Lower leg skin (tissue), 4 donors: ENCODE results near the gene ADGRD1. TPM values are rescaled to one million over a fixed set of nuclear protein-coding genes. Genes with fewer than 3 reads are reported as not detected.

Experiments used
- DNase-seq, 2 donors: peaks; one replicate each; pipeline ENCODE4 v3.0.0-alpha.2; 2019; ENCODE audit warnings: low spot score in 2 of 2
- H3K4me3 ChIP-seq: fragments of 200-600 bp; sonication (generic); 2 replicates; pipeline ENCODE4 v1.5.1; 2017; ENCODE audit warnings: mild to moderate bottlenecking, low read depth; ENCODE audit not compliant: poor library complexity, severe bottlenecking
- POLR2A ChIP-seq, 2 donors: fragments of 450-650 bp; IDR thresholded peaks; one replicate each; pipeline ENCODE4 v1.6.1; 2016 to 2017; ENCODE audit warnings: antibody characterized with exemption in 2 of 2, mild to moderate bottlenecking in 1 of 2, moderate library complexity in 1 of 2
- WGBS, 2 donors: methylation state at CpG; one replicate each; pipeline ENCODE4 v1.1.5; 2018; 5-methylcytosine and 5-hydroxymethylcytosine counted together
- intact Hi-C: fragments of 100-400 bp; cut with DNase I; formaldehyde crosslinking; loops from one replicate; pipeline ENCODE4 v1.15.0; 2023; ENCODE audit warnings: low total_unique reads
- total RNA-seq, 4 donors: library from RNA; depleted of rRNA; stranded (reverse); fragments of >200 nt; gene quantifications; one replicate each; pipeline ENCODE4 v1.1.0, GENCODE V29; 2016
- TF ChIP-seq, protein P1 (sequence below), 3 donors: fragments of 450-650 bp; IDR thresholded peaks; one replicate each; pipeline ENCODE4 v1.5.1; 2016; ENCODE audit warnings: antibody characterized with exemption in 3 of 3, mild to moderate bottlenecking in 3 of 3, moderate library complexity in 2 of 3

Gene ADGRD1
- total RNA-seq, 4 donors from 2014 or later, result 8.3 to 11.6 (median 8.9) TPM

DNA sequence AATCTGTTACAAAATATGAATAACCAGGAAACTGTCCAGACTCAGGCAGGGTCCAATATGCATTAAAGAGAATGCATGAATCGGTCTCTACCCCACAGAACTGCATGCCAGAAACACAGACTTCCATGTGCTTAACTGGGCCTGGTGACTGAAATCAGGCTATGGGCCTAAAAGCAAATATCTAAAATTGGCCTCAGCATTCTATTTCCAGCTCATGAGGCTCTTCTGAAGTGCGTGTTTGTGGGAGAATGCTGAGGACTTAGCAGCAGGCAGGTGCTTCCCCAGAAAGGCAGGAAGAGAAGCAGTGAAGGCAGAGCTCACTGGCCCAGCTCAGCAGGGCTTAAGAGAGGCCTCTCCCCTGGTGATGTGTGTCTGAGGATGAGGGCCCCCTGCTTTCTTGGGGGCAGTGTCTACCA is 48.5 kb downstream of the ADGRD1 start:
- intact Hi-C loops, result no loop called here
- TF ChIP-seq POLR2A (IDR thresholded peaks at IDR 0.05), result no peak
- TF ChIP-seq, protein P1, sequence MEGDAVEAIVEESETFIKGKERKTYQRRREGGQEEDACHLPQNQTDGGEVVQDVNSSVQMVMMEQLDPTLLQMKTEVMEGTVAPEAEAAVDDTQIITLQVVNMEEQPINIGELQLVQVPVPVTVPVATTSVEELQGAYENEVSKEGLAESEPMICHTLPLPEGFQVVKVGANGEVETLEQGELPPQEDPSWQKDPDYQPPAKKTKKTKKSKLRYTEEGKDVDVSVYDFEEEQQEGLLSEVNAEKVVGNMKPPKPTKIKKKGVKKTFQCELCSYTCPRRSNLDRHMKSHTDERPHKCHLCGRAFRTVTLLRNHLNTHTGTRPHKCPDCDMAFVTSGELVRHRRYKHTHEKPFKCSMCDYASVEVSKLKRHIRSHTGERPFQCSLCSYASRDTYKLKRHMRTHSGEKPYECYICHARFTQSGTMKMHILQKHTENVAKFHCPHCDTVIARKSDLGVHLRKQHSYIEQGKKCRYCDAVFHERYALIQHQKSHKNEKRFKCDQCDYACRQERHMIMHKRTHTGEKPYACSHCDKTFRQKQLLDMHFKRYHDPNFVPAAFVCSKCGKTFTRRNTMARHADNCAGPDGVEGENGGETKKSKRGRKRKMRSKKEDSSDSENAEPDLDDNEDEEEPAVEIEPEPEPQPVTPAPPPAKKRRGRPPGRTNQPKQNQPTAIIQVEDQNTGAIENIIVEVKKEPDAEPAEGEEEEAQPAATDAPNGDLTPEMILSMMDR (IDR thresholded peaks at IDR 0.05), result no peak
- H3K4me3 ChIP-seq, result no peak overlapping the region
- 54 to 71% methylated on average over 2 of the region's 2 CpGs for WGBS, 2 donors
- DNase-seq, result no peak

DNA sequence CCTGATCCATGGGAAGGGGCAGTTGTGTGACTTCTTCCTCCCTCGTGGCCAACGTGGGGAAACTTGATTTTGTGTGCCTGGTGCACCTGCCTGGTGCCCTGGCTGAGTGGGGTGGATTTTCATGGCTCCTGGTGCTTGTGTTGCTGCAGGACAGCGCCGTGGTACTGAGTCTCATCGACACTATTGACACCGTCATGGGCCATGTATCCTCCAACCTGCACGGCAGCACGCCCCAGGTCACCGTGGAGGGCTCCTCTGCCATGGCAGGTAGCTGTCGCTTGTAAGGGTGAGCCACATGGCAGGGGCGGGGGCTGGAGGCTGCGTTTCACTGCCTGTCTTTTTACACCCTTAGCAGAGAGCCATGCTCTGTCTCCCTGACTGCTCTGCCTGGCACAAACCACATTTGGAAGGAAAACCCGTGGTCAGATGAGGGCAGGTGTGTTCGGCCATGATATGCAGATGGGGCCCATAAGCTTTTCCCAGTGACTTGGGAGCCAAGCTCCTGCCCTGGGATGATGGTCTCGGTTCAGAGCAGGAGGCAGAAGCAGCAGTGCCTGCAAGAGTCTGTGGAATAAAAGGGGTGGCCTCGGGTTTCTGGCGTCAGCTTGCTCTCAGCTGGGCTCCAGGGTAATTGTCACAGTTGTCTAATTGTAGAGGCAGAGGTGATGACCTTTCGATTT is 49.5 kb downstream of the ADGRD1 start:
- H3K4me3 ChIP-seq, result no peak overlapping the region
- intact Hi-C loops, result no loop called here
- 83 to 87% methylated on average over 17 of the region's 18 CpGs for WGBS, 2 donors
- TF ChIP-seq POLR2A (IDR thresholded peaks at IDR 0.05), result no peak
- TF ChIP-seq, protein P1 (IDR thresholded peaks at IDR 0.05), result no peak
- DNase-seq, result no peak

DNA sequence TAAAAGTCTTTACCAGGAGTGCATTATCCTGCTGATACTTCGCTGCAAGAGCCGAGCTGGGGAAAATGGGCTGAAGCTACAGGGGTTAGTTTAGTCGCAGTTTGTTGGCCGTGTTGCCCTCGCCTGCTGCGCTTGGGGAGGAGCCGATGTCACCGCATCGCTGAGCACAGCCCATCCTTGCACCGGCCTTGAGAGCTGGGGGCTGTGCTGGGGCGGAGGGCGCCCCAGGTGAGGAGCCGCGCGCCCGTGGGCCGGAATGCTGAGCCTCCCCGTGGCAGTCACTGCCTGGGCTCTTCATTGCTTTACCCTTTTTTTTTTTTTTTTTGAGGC is 50.0 kb downstream of the ADGRD1 start:
- no peak overlapping the region for H3K4me3 ChIP-seq
- intact Hi-C loops, result no loop called here
- TF ChIP-seq, protein P1 (IDR thresholded peaks at IDR 0.05), result no peak
- no peak for TF ChIP-seq POLR2A (IDR thresholded peaks at IDR 0.05)

DNA sequence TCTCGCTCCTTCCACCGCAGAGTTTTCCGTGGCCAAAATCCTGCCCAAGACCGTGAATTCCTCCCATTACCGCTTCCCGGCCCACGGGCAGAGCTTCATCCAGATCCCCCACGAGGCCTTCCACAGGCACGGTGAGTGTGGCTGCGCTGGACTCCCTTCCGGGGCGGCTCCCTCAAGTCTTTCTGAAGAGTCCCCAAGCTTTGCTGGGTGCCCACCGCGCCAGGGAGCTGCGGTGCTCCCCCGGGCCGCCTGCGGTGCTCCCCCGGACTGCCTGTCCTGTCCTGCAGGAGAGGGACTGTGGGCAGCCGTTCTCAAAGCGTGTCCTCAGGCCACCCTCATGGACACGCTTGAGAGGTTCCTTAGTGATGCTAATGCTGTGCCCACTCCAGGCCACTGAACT is 50.5 kb downstream of the ADGRD1 start:
- H3K4me3 ChIP-seq, result no peak overlapping the region
- intact Hi-C loops, result no loop called here
- DNase-seq, result no peak
- TF ChIP-seq POLR2A (IDR thresholded peaks at IDR 0.05), result no peak
- TF ChIP-seq, protein P1 (IDR thresholded peaks at IDR 0.05), result no peak
- WGBS, 2 donors, result 83 to 89% methylated on average over 20 to 22 of the region's 22 CpGs

More for the DNA sequence above, 50.0 kb downstream of the ADGRD1 start:
- 67 to 70% methylated on average over 18 of the region's 18 CpGs for WGBS, 2 donors
- no peak for DNase-seq

DNA sequence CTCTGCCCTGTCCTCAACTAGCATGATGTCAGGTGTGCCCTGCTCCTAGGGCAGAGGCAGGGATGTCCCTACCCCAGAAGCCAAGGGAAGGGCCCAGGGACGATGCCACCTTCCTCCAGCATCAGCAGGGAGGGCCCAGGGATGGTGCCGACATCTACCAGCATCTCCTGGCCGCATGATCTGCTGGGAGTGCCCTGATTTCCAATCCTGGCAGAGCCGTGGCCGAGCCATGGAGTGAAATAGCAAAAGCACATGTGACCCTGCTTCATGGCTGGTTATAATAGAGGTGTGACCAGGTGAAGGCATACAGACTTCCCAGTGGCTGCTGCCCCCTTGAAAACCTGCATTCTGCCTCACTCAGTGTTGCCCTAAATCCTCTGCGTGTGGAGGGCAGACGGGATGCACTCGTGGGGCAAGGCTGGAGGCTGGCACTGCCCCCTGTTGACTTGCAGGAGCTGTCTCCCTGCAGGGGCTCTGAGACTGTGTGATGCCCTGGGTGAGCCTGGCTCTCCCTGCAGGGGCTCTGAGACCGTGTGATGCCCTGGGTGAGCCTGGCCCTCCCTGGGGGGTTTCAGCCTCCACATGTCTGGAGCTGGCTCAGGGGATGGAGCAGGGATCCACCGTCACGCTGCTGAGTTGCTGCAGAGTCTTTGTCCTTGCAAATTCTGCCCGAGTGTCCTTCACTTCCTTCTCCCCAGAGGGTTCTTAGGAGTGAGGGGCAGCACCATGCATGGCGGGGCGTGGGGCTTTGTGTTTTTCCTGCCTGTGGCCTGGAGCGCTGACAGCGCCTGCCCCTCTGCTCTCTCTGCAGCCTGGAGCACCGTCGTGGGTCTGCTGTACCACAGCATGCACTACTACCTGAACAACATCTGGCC is 51.7 kb downstream of the ADGRD1 start:
- no peak for DNase-seq

More for the DNA sequence above, 51.7 kb downstream of the ADGRD1 start:
- no peak overlapping the region for H3K4me3 ChIP-seq
- TF ChIP-seq, protein P1 (IDR thresholded peaks at IDR 0.05), result no peak
- TF ChIP-seq POLR2A (IDR thresholded peaks at IDR 0.05), result no peak
- intact Hi-C loops, result no loop called here
- WGBS, 2 donors, result 71 to 84% methylated on average over 17 to 18 of the region's 18 CpGs
